HCT116 (cell line): ENCODE measurements around the gene POU2F3. TPM values are rescaled to one million over a fixed set of nuclear protein-coding genes. Genes with fewer than 3 reads are reported as not detected.

Experiments
- ATAC-seq: fragments of 200-7000 bp; cut with Tn5 transposase; 2 replicates; pipeline ENCODE4 v1.9.1; 2020; ENCODE audit warnings: mild to moderate bottlenecking, moderate library complexity
- BruUV-seq: library from RNA; stranded (reverse); fragments of 400-500 nt; replicated peaks from 2 replicates; lab custom pipeline; 2021; lab: Mats Ljungman, UMichigan
- CTCF ChIA-PET: fragments of 300-600 bp; sonication (Branson Sonifier 250); formaldehyde crosslinking; loops from one replicate; lab custom pipeline; 2021; ENCODE audit warnings: antibody characterized with exemption; lab: Charles Lee
- POLR2A ChIA-PET: fragments of 300-600, 350-600 bp; sonication (Branson Sonifier 250); formaldehyde crosslinking; loops from one replicate; lab custom pipeline; 2021; ENCODE audit warnings: antibody characterized with exemption; lab: Charles Lee
- RAD21 ChIA-PET, 2 experiments: fragments of 300-600 bp; sonication (Branson Sonifier 250); formaldehyde crosslinking; loops; one replicate each; lab custom pipeline; 2023; ENCODE audit warnings: low total read pairs in 2 of 2; ENCODE audit not compliant: uncharacterized antibody in 2 of 2, unreplicated experiment in 2 of 2, low non-redundant PET in 1 of 2; lab: Charles Lee
- DNase-seq: peaks from one replicate; pipeline ENCODE4 v3.0.0-alpha.2; 2010; ENCODE audit warnings: low read depth, low spot score
- H2AFZ ChIP-seq: fragments of 200-600 bp; shearing (Covaris generic), sonication (generic); 2 replicates; pipeline ENCODE4 v1.6.1; 2017; ENCODE audit warnings: low read depth, mixed run types, mixed read lengths, antibody characterized with exemption, low read length; ENCODE audit not compliant: poor library complexity, severe bottlenecking
- H3K27ac ChIP-seq: 2 replicates; pipeline ENCODE4 v1.5.1; 2012; ENCODE audit warnings: low read depth, low read length
- H3K27me3 ChIP-seq: fragments of 200-600 bp; sonication (generic); 2 replicates; pipeline ENCODE4 v1.6.1; 2016; ENCODE audit warnings: mixed run types, low read length, mixed read lengths; ENCODE audit not compliant: insufficient read depth
- H3K36me3 ChIP-seq, 2 experiments: fragments of 200-500 bp in 1 of 2; fragments of 200-600 bp in 1 of 2; sonication (Bioruptor generic) in 1 of 2; sonication (generic) in 1 of 2; 2 replicates each; pipeline versions ENCODE4 v1.5.1 to v1.6.1; 2014 to 2016; ENCODE audit warnings: low read length in 2 of 2, inconsistent platforms in 1 of 2, mixed read lengths in 1 of 2, mixed run types in 1 of 2; ENCODE audit not compliant: insufficient read depth in 2 of 2, control insufficient read depth in 1 of 2
- H3K4me1 ChIP-seq, 2 experiments: fragments of 200-600 bp in 1 of 2; sonication (generic) in 1 of 2; 2 replicates each; pipeline versions ENCODE4 v1.5.1 to v1.6.1; 2012 to 2017; ENCODE audit warnings: low read length in 2 of 2, inconsistent platforms in 1 of 2, mild to moderate bottlenecking in 1 of 2, mixed read lengths in 1 of 2, mixed run types in 1 of 2, moderate library complexity in 1 of 2; ENCODE audit not compliant: insufficient read depth in 2 of 2, control insufficient read depth in 1 of 2
- H3K4me2 ChIP-seq: fragments of 200-600 bp; sonication (generic); 2 replicates; pipeline ENCODE4 v1.6.1; 2017; ENCODE audit warnings: mixed run types, low read length, mixed read lengths
- H3K4me3 ChIP-seq, 2 experiments: fragments of 200-600 bp in 1 of 2; sonication (generic) in 1 of 2; replicated peaks in 1 of 2; 2 replicates each; pipeline ENCODE4 v1.5.1; 2011 to 2016; ENCODE audit warnings: low read length in 2 of 2, control low read depth in 1 of 2, low read depth in 1 of 2, mild to moderate bottlenecking in 1 of 2, mixed read lengths in 1 of 2, mixed run types in 1 of 2
- H3K79me2 ChIP-seq: fragments of 200-600 bp; sonication (generic); 2 replicates; pipeline ENCODE4 v1.6.1; 2017; ENCODE audit warnings: mild to moderate bottlenecking, mixed run types, low read length, moderate library complexity, mixed read lengths; ENCODE audit not compliant: insufficient read depth
- H3K9ac ChIP-seq: fragments of 200-600 bp; sonication (generic); 2 replicates; pipeline ENCODE4 v1.6.1; 2016; ENCODE audit warnings: low read length, mixed read lengths
- H3K9me2 ChIP-seq: fragments of 200-600 bp; sonication (generic), shearing (Covaris generic); 2 replicates; pipeline ENCODE4 v1.6.1; 2017; ENCODE audit warnings: mixed run types, mild to moderate bottlenecking, moderate library complexity; ENCODE audit not compliant: insufficient read depth
- H3K9me3 ChIP-seq, 2 experiments: fragments of 200-500 bp in 1 of 2; fragments of 200-600 bp in 1 of 2; sonication (Bioruptor generic) in 1 of 2; sonication (generic) in 1 of 2; 2 replicates each; pipeline ENCODE4 v1.6.1; 2014 to 2017; ENCODE audit warnings: low read length in 2 of 2, mixed read lengths in 2 of 2, inconsistent platforms in 1 of 2, low read depth in 1 of 2, mild to moderate bottlenecking in 1 of 2, mixed run types in 1 of 2, moderate library complexity in 1 of 2; ENCODE audit not compliant: control insufficient read depth in 1 of 2, insufficient read depth in 1 of 2
- H4K20me1 ChIP-seq: fragments of 200-600 bp; sonication (generic), shearing (Covaris generic); 2 replicates; pipeline ENCODE4 v1.6.1; 2017; ENCODE audit warnings: mixed run types, mild to moderate bottlenecking, moderate library complexity; ENCODE audit not compliant: insufficient read depth
- CBX3 ChIP-seq: IDR thresholded peaks from 2 replicates; pipeline ENCODE4 v1.6.1; 2012; ENCODE audit warnings: low read depth
- CEBPB ChIP-seq: IDR thresholded peaks from 2 replicates; pipeline ENCODE4 v1.6.1; 2012; ENCODE audit warnings: low read depth
- CTCF ChIP-seq, 3 experiments: fragments of 200-600 bp in 1 of 3; sonication (generic) in 1 of 3; IDR thresholded peaks in 2 of 3; conservative IDR thresholded peaks in 1 of 3; 2 replicates each; pipeline ENCODE4 v1.5.1; 2012 to 2017; ENCODE audit warnings: low read depth in 2 of 3, low read length in 2 of 3, antibody characterized with exemption in 1 of 3, borderline replicate concordance in 1 of 3, control low read depth in 1 of 3, mild to moderate bottlenecking in 1 of 3, mixed read lengths in 1 of 3, mixed run types in 1 of 3, moderate library complexity in 1 of 3; ENCODE audit not compliant: insufficient read depth in 1 of 3
- EGR1 ChIP-seq: IDR thresholded peaks from 2 replicates; pipeline ENCODE4 v1.6.1; 2012; ENCODE audit warnings: low read depth
- ELF1 ChIP-seq: IDR thresholded peaks from 2 replicates; pipeline ENCODE4 v1.6.1; 2012; ENCODE audit warnings: low read depth, borderline replicate concordance
- EZH2 ChIP-seq: fragments of 200-600 bp; sonication (generic); IDR thresholded peaks from 2 replicates; pipeline ENCODE4 v1.6.1; 2017; ENCODE audit warnings: antibody characterized with exemption, mixed run types
- FOSL1 ChIP-seq: IDR thresholded peaks from 2 replicates; pipeline ENCODE4 v1.6.1; 2012; ENCODE audit warnings: low read depth
- JUND ChIP-seq: IDR thresholded peaks from 2 replicates; pipeline ENCODE4 v1.6.1; 2012
- MAX ChIP-seq: IDR thresholded peaks from 2 replicates; pipeline ENCODE4 v1.6.1; 2012
- POLR2A ChIP-seq: IDR thresholded peaks from 2 replicates; pipeline ENCODE4 v1.7.0; 2011; ENCODE audit warnings: borderline replicate concordance; ENCODE audit not compliant: insufficient read depth, insufficient read length; ENCODE audit errors: extremely low read depth
- POLR2AphosphoS5 ChIP-seq: IDR thresholded peaks from 2 replicates; pipeline ENCODE4 v1.6.1; 2011; ENCODE audit warnings: mild to moderate bottlenecking, low read depth, low read length, moderate library complexity
- RAD21 ChIP-seq: IDR thresholded peaks from 2 replicates; pipeline ENCODE4 v1.6.1; 2012; ENCODE audit warnings: low read depth, mild to moderate bottlenecking
- SP1 ChIP-seq: IDR thresholded peaks from 2 replicates; pipeline ENCODE4 v1.6.1; 2012; ENCODE audit warnings: low read depth
- SRF ChIP-seq: IDR thresholded peaks from 2 replicates; pipeline ENCODE4 v1.6.1; 2012; ENCODE audit warnings: low read depth
- YY1 ChIP-seq: IDR thresholded peaks from 2 replicates; pipeline ENCODE4 v1.6.1; 2011; ENCODE audit warnings: low read length, low read depth, moderate library complexity, mild to moderate bottlenecking; ENCODE audit not compliant: insufficient replicate concordance; ENCODE audit errors: extremely low read depth
- ZBTB33 ChIP-seq: IDR thresholded peaks from 2 replicates; pipeline ENCODE4 v1.6.1; 2011; ENCODE audit warnings: mild to moderate bottlenecking, low read length, moderate library complexity; ENCODE audit not compliant: insufficient replicate concordance; ENCODE audit errors: extremely low read depth
- ZNF274 ChIP-seq: fragments of 200-500 bp; sonication (Bioruptor generic); IDR thresholded peaks from 2 replicates; pipeline ENCODE4 v1.6.1; 2014; ENCODE audit warnings: mild to moderate bottlenecking, low read depth, low read length, inconsistent platforms
- intact Hi-C: fragments of 100-400 bp; cut with micrococcal nuclease; formaldehyde crosslinking; loops from 2 replicates; pipeline ENCODE4 v1.10.0; 2022
- total RNA-seq: library from RNA; stranded (reverse); gene quantifications from one replicate; pipeline ENCODE4 v1.2.1, GENCODE V29; 2021; ENCODE audit not compliant: unreplicated experiment

The POU2F3 gene
- total RNA-seq, 1 experiment from 2014 or later: 0.15 TPM

GRCh38 chr11:120260616-120261015 lies 20.7 kb downstream of the POU2F3 start:
- H2AFZ ChIP-seq: no peak overlapping the region
- BruUV-seq: no TSS peak
- H3K27me3 ChIP-seq: peaks cover 43% of the 10 kb centered on the region; the same call in 1 of the 2 replicates
- CTCF ChIA-PET: no interaction called here
- POLR2A ChIA-PET: no interaction called here
- H4K20me1 ChIP-seq: no peaks in the 10 kb centered on the region
- DNase-seq (no peak), ATAC-seq (no peak)
- H3K27ac ChIP-seq: no peak overlapping the region
- H3K4me1 ChIP-seq: no peaks in the 10 kb centered on the region
- no peaks in the 10 kb centered on the region for H3K36me3 ChIP-seq
- H3K9ac ChIP-seq: no peak overlapping the region
- H3K9me2 ChIP-seq: no peaks in the 10 kb centered on the region
- RAD21 ChIA-PET: no interaction called here
- intact Hi-C loops: no loop called here
- no peak overlapping the region for H3K4me3 ChIP-seq
- H3K9me3 ChIP-seq: no peaks in the 10 kb centered on the region
- H3K79me2 ChIP-seq: no peaks in the 10 kb centered on the region
- no peak overlapping the region for H3K4me2 ChIP-seq
- no peak for TF ChIP-seq POLR2A
- no peak for TF ChIP-seq FOSL1
- TF ChIP-seq EZH2: no peak
- no peak for TF ChIP-seq CTCF (IDR thresholded peaks at IDR 0.05 in 2 of 3, conservative IDR thresholded peaks at IDR 0.05 in 1 of 3; ENCODE audit: borderline replicate concordance in 1 of 3, insufficient read depth in 1 of 3, low read depth in 2 of 3, low read length in 2 of 3)
- no peak for TF ChIP-seq RAD21
- no peak for TF ChIP-seq SP1
- TF ChIP-seq SRF: no peak
- no peak for TF ChIP-seq ZNF274
- no peak for TF ChIP-seq CBX3
- no peak for TF ChIP-seq ZBTB33
- TF ChIP-seq CEBPB: no peak
- TF ChIP-seq EGR1: no peak
- TF ChIP-seq MAX: no peak
- no peak for TF ChIP-seq JUND
- no peak for TF ChIP-seq POLR2AphosphoS5
- TF ChIP-seq YY1: no peak
- TF ChIP-seq ELF1: no peak
- TF ChIP-seq, all 23 proteins: peak for 0
